Cerebellar nuclear complex (tissue), 1 donor: ENCODE measurements around the gene RAPGEF2.

Experiments
- DNase-seq, 2 experiments: peaks; one replicate each; lab custom pipeline; 2025; lab: John Stamatoyannopoulos, UW

RAPGEF2 gene

GRCh38 chr4:159401791-159402380 lies 299.0 kb downstream of the RAPGEF2 start:
- DNase-seq, result no peak
